ENCODE data around the gene MBNL3. TPM values are rescaled to one million over a fixed set of nuclear protein-coding genes. Genes with fewer than 3 reads are reported as not detected.

MBNL3 gene
- total RNA-seq, 1 donor from 2014 or later, result 22.9 TPM

DNA sequence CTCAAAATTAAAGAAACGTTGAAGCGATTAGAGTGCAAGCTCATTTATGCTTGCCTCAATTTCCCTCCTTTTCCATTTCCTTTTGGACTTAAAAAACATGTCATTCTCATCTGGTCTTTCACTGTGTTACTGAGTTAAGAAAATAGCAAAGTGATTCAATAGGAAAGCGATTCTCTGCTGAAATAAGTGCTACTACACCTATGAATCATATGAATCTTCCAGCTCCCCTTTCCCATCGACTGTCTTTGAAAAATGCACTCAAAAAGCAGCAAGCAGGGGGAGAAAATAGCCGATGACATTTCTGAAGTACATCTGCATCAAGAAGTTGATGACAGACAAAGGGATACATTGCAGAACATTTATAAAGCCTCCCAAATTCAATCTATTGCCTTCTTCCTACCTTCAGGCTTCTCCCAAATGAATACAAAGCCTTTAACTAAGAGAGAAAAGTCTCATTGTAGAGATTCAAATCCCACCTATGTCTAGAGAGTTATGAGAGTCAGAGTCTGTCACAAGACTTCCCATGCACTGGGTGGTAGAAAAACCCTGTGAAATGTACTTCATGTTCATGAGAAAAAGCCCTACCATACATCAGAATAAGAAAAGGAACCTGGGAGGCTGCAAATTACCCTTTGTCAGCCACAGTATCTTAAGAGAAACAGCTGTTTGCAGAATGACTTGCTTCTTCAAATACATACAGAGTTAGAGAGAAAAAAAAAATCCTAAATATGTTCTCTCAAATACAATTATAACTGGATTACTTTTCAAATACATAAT lies 78.9 kb downstream of the MBNL3 start:
- ATAC-seq (no peak), DNase-seq (no peak)
- H3K27ac ChIP-seq, result no peak overlapping the region
- H3K9me3 ChIP-seq, result no peaks in the 10 kb centered on the region
- no peaks in the 10 kb centered on the region for H3K27me3 ChIP-seq
- no peaks in the 10 kb centered on the region for H3K4me1 ChIP-seq
- no peak overlapping the region for H3K4me3 ChIP-seq
- intact Hi-C loops (cut with DNase I), result no loop called here
- no peaks in the 10 kb centered on the region for H3K36me3 ChIP-seq
- TF ChIP-seq, protein P1, sequence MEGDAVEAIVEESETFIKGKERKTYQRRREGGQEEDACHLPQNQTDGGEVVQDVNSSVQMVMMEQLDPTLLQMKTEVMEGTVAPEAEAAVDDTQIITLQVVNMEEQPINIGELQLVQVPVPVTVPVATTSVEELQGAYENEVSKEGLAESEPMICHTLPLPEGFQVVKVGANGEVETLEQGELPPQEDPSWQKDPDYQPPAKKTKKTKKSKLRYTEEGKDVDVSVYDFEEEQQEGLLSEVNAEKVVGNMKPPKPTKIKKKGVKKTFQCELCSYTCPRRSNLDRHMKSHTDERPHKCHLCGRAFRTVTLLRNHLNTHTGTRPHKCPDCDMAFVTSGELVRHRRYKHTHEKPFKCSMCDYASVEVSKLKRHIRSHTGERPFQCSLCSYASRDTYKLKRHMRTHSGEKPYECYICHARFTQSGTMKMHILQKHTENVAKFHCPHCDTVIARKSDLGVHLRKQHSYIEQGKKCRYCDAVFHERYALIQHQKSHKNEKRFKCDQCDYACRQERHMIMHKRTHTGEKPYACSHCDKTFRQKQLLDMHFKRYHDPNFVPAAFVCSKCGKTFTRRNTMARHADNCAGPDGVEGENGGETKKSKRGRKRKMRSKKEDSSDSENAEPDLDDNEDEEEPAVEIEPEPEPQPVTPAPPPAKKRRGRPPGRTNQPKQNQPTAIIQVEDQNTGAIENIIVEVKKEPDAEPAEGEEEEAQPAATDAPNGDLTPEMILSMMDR (IDR thresholded peaks at IDR 0.05), result no peak

DNA sequence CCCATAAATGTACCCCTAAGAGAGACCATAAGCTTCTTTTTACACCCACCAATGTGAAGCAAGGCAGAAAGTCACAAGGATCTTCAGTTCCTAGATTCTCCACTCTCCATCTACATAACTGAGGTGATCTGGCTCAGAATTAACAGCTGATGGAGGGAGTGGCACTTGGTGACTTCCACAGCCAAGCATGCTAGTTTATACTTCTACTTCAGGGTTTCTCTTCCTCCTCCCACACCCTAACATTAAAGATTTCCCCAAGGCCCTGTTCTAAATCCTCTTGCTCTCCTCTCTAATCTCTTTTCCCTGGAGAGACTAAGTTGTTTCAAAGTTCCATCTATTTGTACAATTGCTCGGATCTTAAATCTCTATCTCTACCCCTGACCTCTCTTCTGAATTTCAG lies 81.1 kb downstream of the MBNL3 start:
- H3K36me3 ChIP-seq, result no peaks in the 10 kb centered on the region
- no peak for DNase-seq
- no peaks in the 10 kb centered on the region for H3K4me1 ChIP-seq
- intact Hi-C loops (cut with DNase I), result no loop called here
- no peak overlapping the region for H3K27ac ChIP-seq
- no peaks in the 10 kb centered on the region for H3K9me3 ChIP-seq
- no peaks in the 10 kb centered on the region for H3K27me3 ChIP-seq
- H3K4me3 ChIP-seq, result no peak overlapping the region
- no peak for ATAC-seq
- TF ChIP-seq, protein P1 (IDR thresholded peaks at IDR 0.05), result no peak

DNA sequence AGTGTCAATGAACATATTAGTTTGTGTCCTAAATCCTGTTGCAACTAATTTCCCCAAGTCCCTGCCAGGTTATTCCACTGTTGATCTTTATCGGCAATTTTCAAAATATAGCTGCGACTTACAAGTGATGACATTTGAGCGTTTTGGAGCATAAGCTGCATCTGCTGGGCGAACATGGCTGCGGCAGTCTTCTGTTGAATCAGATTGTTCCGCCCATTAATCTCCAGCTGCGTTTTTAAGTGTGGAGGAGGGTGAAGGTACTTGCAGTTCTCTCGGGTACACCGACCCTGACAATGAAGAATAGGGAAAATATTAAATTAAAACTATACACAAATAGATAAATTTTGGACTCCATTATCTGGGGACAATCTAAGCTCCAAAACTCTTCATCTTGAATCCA lies 82.7 kb downstream of the MBNL3 start:
- intact Hi-C loops (cut with DNase I), result no loop called here
- no peak overlapping the region for H3K4me3 ChIP-seq
- no peak for ATAC-seq
- no peaks in the 10 kb centered on the region for H3K4me1 ChIP-seq
- H3K27me3 ChIP-seq, result no peaks in the 10 kb centered on the region
- no peaks in the 10 kb centered on the region for H3K36me3 ChIP-seq
- H3K9me3 ChIP-seq, result no peaks in the 10 kb centered on the region
- no peak overlapping the region for H3K27ac ChIP-seq
- TF ChIP-seq, protein P1 (IDR thresholded peaks at IDR 0.05), result no peak
- DNase-seq, result no peak

DNA sequence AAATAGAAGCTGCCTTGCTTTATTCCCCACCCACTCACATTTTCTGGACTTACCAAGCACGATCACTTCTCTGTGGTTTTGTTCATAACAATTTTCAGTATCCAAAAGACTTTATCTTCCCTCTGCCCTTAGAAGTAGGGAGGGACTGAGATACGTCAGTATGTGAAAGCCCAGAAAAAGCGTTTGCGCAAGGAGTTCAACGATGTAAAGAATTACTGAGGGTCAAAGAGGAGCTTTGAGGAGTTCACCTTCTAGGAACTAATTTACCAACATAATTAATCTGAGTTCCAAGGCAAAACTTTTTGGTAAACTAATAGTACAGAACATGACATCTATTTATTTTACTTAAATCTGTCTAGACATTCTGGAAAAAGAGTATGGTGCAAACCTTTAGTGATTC lies 84.6 kb downstream of the MBNL3 start:
- H3K27ac ChIP-seq, result no peak overlapping the region
- H3K36me3 ChIP-seq, result no peaks in the 10 kb centered on the region
- DNase-seq (no peak), ATAC-seq (no peak)
- TF ChIP-seq, protein P1 (IDR thresholded peaks at IDR 0.05), result no peak
- intact Hi-C loops (cut with DNase I), result no loop called here
- H3K27me3 ChIP-seq, result no peaks in the 10 kb centered on the region
- no peaks in the 10 kb centered on the region for H3K4me1 ChIP-seq
- H3K9me3 ChIP-seq, result no peaks in the 10 kb centered on the region
- no peak overlapping the region for H3K4me3 ChIP-seq

DNA sequence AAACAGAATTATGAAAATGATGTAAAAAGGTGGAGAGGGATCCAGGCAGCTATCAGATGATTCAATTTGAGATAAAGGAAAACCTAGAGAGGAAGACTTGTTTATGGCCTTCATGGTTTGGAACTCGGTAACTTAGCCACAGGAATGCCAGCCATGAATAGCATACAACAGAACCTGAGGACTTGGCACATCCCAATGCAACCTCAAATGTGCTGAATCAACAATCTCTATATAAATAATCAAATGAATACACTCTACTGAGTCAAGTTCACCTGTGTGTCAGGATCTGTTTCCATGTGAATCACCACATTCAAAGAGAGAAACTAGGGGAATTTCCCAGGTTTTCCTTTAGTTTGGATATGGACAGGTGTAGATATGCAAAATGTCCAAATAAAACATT lies 86.9 kb downstream of the MBNL3 start:
- H3K4me1 ChIP-seq, result no peaks in the 10 kb centered on the region
- H3K9me3 ChIP-seq, result no peaks in the 10 kb centered on the region
- intact Hi-C loops (cut with DNase I), result no loop called here
- TF ChIP-seq, protein P1 (IDR thresholded peaks at IDR 0.05), result no peak
- DNase-seq, result no peak
- no peaks in the 10 kb centered on the region for H3K36me3 ChIP-seq
- no peak overlapping the region for H3K27ac ChIP-seq
- no peak overlapping the region for H3K4me3 ChIP-seq
- ATAC-seq, result no peak
- H3K27me3 ChIP-seq, result no peaks in the 10 kb centered on the region

Data from upper lobe of right lung (tissue), 1 donor.